ENCODE results near the gene FUBP1. TPM values are rescaled to one million over a fixed set of nuclear protein-coding genes. Genes with fewer than 3 reads are reported as not detected.

FUBP1 gene
- total RNA-seq, 1 donor = 87.7 TPM

GRCh38 chr1:77976433-77977076 is 2.3 kb downstream of the FUBP1 start:
- DNase-seq (ENCODE audit: low read depth) = no peak
- no peak for TF ChIP-seq CTCF (IDR thresholded peaks at IDR 0.05; ENCODE audit: insufficient read depth, low read length)
- H3K4me3 ChIP-seq (ENCODE audit: low read depth, low read length) = peak overlapping the region; percentile 96

GRCh38 chr1:77975907-77976306 is 3.0 kb downstream of the FUBP1 start:
- TF ChIP-seq CTCF (IDR thresholded peaks at IDR 0.05; ENCODE audit: insufficient read depth, low read length) = no peak
- H3K4me3 ChIP-seq (ENCODE audit: low read depth, low read length) = peak overlapping the region; percentile 36
- DNase-seq (ENCODE audit: low read depth) = no peak

GRCh38 chr1:77975386-77975785 is 3.5 kb downstream of the FUBP1 start:
- H3K4me3 ChIP-seq (ENCODE audit: low read depth, low read length) = peak overlapping the region; percentile 36
- peak; percentile 21 for DNase-seq (ENCODE audit: low read depth)
- no peak for TF ChIP-seq CTCF (IDR thresholded peaks at IDR 0.05; ENCODE audit: insufficient read depth, low read length)

GRCh38 chr1:77972080-77972479 is 6.8 kb downstream of the FUBP1 start:
- no peak for DNase-seq (ENCODE audit: low read depth)
- TF ChIP-seq CTCF (IDR thresholded peaks at IDR 0.05; ENCODE audit: insufficient read depth, low read length) = no peak
- no peak overlapping the region for H3K4me3 ChIP-seq (ENCODE audit: low read depth, low read length)

GRCh38 chr1:77970192-77970591 is 8.7 kb downstream of the FUBP1 start:
- H3K4me3 ChIP-seq (ENCODE audit: low read depth, low read length) = no peak overlapping the region
- DNase-seq (ENCODE audit: low read depth) = no peak
- TF ChIP-seq CTCF (IDR thresholded peaks at IDR 0.05; ENCODE audit: insufficient read depth, low read length) = no peak

GRCh38 chr1:77966291-77966690 is 12.6 kb downstream of the FUBP1 start:
- TF ChIP-seq CTCF (IDR thresholded peaks at IDR 0.05; ENCODE audit: insufficient read depth, low read length) = no peak
- no peak overlapping the region for H3K4me3 ChIP-seq (ENCODE audit: low read depth, low read length)
- no peak for DNase-seq (ENCODE audit: low read depth)

- TF ChIP-seq CTCF (IDR thresholded peaks at IDR 0.05; ENCODE audit: insufficient read depth, low read length) = no peak
- H3K4me3 ChIP-seq (ENCODE audit: low read depth, low read length) = no peak overlapping the region
- DNase-seq (ENCODE audit: low read depth) = no peak
Observed at GRCh38 chr1:77961392-77961791, 17.5 kb downstream of the FUBP1 start.

Measured in fibroblast of the aortic adventitia (primary cell).